Measurements from ENCODE around the gene UBE2J1.

- TF ChIP-seq POLR2A (IDR thresholded peaks at IDR 0.05; ENCODE audit: low read length) (no peak), GATA1 (IDR thresholded peaks at IDR 0.05; ENCODE audit: low read depth, low read length) (no peak)
Measured at GRCh38 chr6:89378628-89379027, 26.1 kb upstream of the UBE2J1 start.
